Measurements from ENCODE around the gene FCER2.

DNA sequence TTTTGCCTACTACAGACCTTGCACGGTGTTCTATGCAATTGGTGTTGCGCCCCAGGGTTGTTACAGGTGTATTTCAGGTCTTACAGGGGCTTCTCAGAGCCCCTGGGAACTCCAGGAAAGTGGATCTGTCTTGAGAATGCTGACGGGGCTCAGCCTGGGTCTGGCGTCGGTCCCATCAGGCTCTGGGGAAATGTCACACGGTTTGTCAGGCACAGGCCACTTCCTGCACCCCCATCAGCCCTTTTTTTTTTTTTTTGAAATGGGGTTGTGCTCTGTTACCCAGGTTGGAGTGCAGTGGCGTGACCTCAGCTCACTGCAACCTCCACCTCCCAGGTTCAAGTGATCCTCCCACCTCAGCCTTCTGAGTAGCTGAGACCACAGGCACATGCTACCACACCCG, 16.7 kb upstream of the FCER2 start:
- TF ChIP-seq FOXP4 (CRISPR knock-in tag; IDR thresholded peaks at IDR 0.05), result no peak
- no peak for TF ChIP-seq CTCF (IDR thresholded peaks at IDR 0.05)
- TF ChIP-seq CREM (CRISPR knock-in tag; IDR thresholded peaks at IDR 0.05), result no peak
- TF ChIP-seq FOXP1 (CRISPR knock-in tag; IDR thresholded peaks at IDR 0.05; ENCODE audit: borderline replicate concordance), result no peak
- no peak for TF ChIP-seq ZBTB21 (CRISPR knock-in tag; IDR thresholded peaks at IDR 0.05; ENCODE audit: borderline replicate concordance)
- TF ChIP-seq ATF3 (CRISPR knock-in tag; conservative IDR thresholded peaks at IDR 0.05), result no peak

Measured in WTC11 (cell line).